ENCODE results near the gene PSMB7.

PSMB7 gene

GRCh38 chr9:124412228-124412575 lies 3.0 kb downstream of the PSMB7 start:
- no peak overlapping the region for H3K27ac ChIP-seq (ENCODE audit: low read depth, low read length)
- no peak overlapping the region for H3K4me3 ChIP-seq (ENCODE audit: low read depth in 1 of 2, low read length in 2 of 2)
- H3K9me3 ChIP-seq (ENCODE audit: control insufficient read depth in 1 of 2, low read length in 2 of 2) = no peaks in the 10 kb centered on the region
- H3K4me1 ChIP-seq (ENCODE audit: control insufficient read depth in 1 of 2, insufficient read depth in 2 of 2, low read length in 2 of 2) = peaks cover 8 to 11% of the 10 kb centered on the region in 2 donors
- no peaks in the 10 kb centered on the region for H3K27me3 ChIP-seq (ENCODE audit: control insufficient read depth in 1 of 2, insufficient read depth in 2 of 2, low read length in 2 of 2)
- peaks cover 27 to 45% of the 10 kb centered on the region in 2 donors for H3K36me3 ChIP-seq (ENCODE audit: control insufficient read depth in 1 of 2, insufficient read depth in 2 of 2, low read length in 2 of 2)
- no peak overlapping the region for H3K9ac ChIP-seq (ENCODE audit: low read depth in 1 of 2, low read length in 2 of 2)

GRCh38 chr9:124411514-124412227 lies 3.6 kb downstream of the PSMB7 start:
- Histone ChIP-seq H3K9me3 (ENCODE audit: control insufficient read depth in 1 of 2, low read length in 2 of 2) (no peaks in the 10 kb centered on the region), H3K27me3 (ENCODE audit: control insufficient read depth in 1 of 2, insufficient read depth in 2 of 2, low read length in 2 of 2) (no peaks in the 10 kb centered on the region), H3K9ac (ENCODE audit: low read depth in 1 of 2, low read length in 2 of 2) (no peak overlapping the region), H3K4me1 (ENCODE audit: control insufficient read depth in 1 of 2, insufficient read depth in 2 of 2, low read length in 2 of 2) (peaks cover 8 to 11% of the 10 kb centered on the region in 2 donors), H3K4me3 (ENCODE audit: low read depth in 1 of 2, low read length in 2 of 2) (no peak overlapping the region), H3K27ac (ENCODE audit: low read depth, low read length) (no peak overlapping the region), H3K36me3 (ENCODE audit: control insufficient read depth in 1 of 2, insufficient read depth in 2 of 2, low read length in 2 of 2) (peaks cover 30 to 50% of the 10 kb centered on the region in 2 donors)

- no peaks in the 10 kb centered on the region for H3K27me3 ChIP-seq (ENCODE audit: control insufficient read depth in 1 of 2, insufficient read depth in 2 of 2, low read length in 2 of 2)
- H3K27ac ChIP-seq (ENCODE audit: low read depth, low read length) = no peak overlapping the region
- no peak overlapping the region for H3K9ac ChIP-seq (ENCODE audit: low read depth in 1 of 2, low read length in 2 of 2)
- H3K4me1 ChIP-seq (ENCODE audit: control insufficient read depth in 1 of 2, insufficient read depth in 2 of 2, low read length in 2 of 2) = peaks cover 8 to 11% of the 10 kb centered on the region in 2 donors
- H3K4me3 ChIP-seq (ENCODE audit: low read depth in 1 of 2, low read length in 2 of 2) = no peak overlapping the region
- peaks cover 30 to 62% of the 10 kb centered on the region in 2 donors for H3K36me3 ChIP-seq (ENCODE audit: control insufficient read depth in 1 of 2, insufficient read depth in 2 of 2, low read length in 2 of 2)
- no peaks in the 10 kb centered on the region for H3K9me3 ChIP-seq (ENCODE audit: control insufficient read depth in 1 of 2, low read length in 2 of 2)
These were observed 4.8 kb downstream of the PSMB7 start for GRCh38 chr9:124410321-124410913.

GRCh38 chr9:124409410-124409809 lies 5.8 kb downstream of the PSMB7 start:
- H3K9ac ChIP-seq (ENCODE audit: low read depth in 1 of 2, low read length in 2 of 2) = no peak overlapping the region
- no peaks in the 10 kb centered on the region for H3K27me3 ChIP-seq (ENCODE audit: control insufficient read depth in 1 of 2, insufficient read depth in 2 of 2, low read length in 2 of 2)
- peaks cover 35 to 70% of the 10 kb centered on the region in 2 donors for H3K36me3 ChIP-seq (ENCODE audit: control insufficient read depth in 1 of 2, insufficient read depth in 2 of 2, low read length in 2 of 2)
- H3K27ac ChIP-seq (ENCODE audit: low read depth, low read length) = no peak overlapping the region
- no peaks in the 10 kb centered on the region for H3K9me3 ChIP-seq (ENCODE audit: control insufficient read depth in 1 of 2, low read length in 2 of 2)
- H3K4me1 ChIP-seq (ENCODE audit: control insufficient read depth in 1 of 2, insufficient read depth in 2 of 2, low read length in 2 of 2) = peaks cover 5 to 6% of the 10 kb centered on the region in 2 donors
- no peak overlapping the region for H3K4me3 ChIP-seq (ENCODE audit: low read depth in 1 of 2, low read length in 2 of 2)

- Histone ChIP-seq H3K36me3 (ENCODE audit: control insufficient read depth in 1 of 2, insufficient read depth in 2 of 2, low read length in 2 of 2) (peaks cover 28 to 84% of the 10 kb centered on the region in 2 donors), H3K9ac (ENCODE audit: low read depth in 1 of 2, low read length in 2 of 2) (no peak overlapping the region), H3K4me3 (ENCODE audit: low read depth in 1 of 2, low read length in 2 of 2) (no peak overlapping the region), H3K27me3 (ENCODE audit: control insufficient read depth in 1 of 2, insufficient read depth in 2 of 2, low read length in 2 of 2) (no peaks in the 10 kb centered on the region), H3K4me1 (ENCODE audit: control insufficient read depth in 1 of 2, insufficient read depth in 2 of 2, low read length in 2 of 2) (no peaks in the 10 kb centered on the region), H3K9me3 (ENCODE audit: control insufficient read depth in 1 of 2, low read length in 2 of 2) (no peaks in the 10 kb centered on the region), H3K27ac (ENCODE audit: low read depth, low read length) (no peak overlapping the region)
These were observed 12.0 kb downstream of the PSMB7 start for GRCh38 chr9:124403246-124403645.

- Histone ChIP-seq H3K9me3 (ENCODE audit: control insufficient read depth in 1 of 2, low read length in 2 of 2) (no peaks in the 10 kb centered on the region), H3K9ac (ENCODE audit: low read depth in 1 of 2, low read length in 2 of 2) (no peak overlapping the region), H3K36me3 (ENCODE audit: control insufficient read depth in 1 of 2, insufficient read depth in 2 of 2, low read length in 2 of 2) (peaks cover 17 to 75% of the 10 kb centered on the region in 2 donors), H3K27ac (ENCODE audit: low read depth, low read length) (no peak overlapping the region), H3K27me3 (ENCODE audit: control insufficient read depth in 1 of 2, insufficient read depth in 2 of 2, low read length in 2 of 2) (no peaks in the 10 kb centered on the region), H3K4me3 (ENCODE audit: low read depth in 1 of 2, low read length in 2 of 2) (no peak overlapping the region), H3K4me1 (ENCODE audit: control insufficient read depth in 1 of 2, insufficient read depth in 2 of 2, low read length in 2 of 2) (no peaks in the 10 kb centered on the region)
These were observed 15.0 kb downstream of the PSMB7 start for GRCh38 chr9:124399968-124400940.

- no peaks in the 10 kb centered on the region for H3K9me3 ChIP-seq (ENCODE audit: control insufficient read depth in 1 of 2, low read length in 2 of 2)
- H3K27me3 ChIP-seq (ENCODE audit: control insufficient read depth in 1 of 2, insufficient read depth in 2 of 2, low read length in 2 of 2) = no peaks in the 10 kb centered on the region
- peaks cover 14 to 68% of the 10 kb centered on the region in 2 donors for H3K36me3 ChIP-seq (ENCODE audit: control insufficient read depth in 1 of 2, insufficient read depth in 2 of 2, low read length in 2 of 2)
- no peak overlapping the region for H3K27ac ChIP-seq (ENCODE audit: low read depth, low read length)
- no peak overlapping the region for H3K4me3 ChIP-seq (ENCODE audit: low read depth in 1 of 2, low read length in 2 of 2)
- no peaks in the 10 kb centered on the region for H3K4me1 ChIP-seq (ENCODE audit: control insufficient read depth in 1 of 2, insufficient read depth in 2 of 2, low read length in 2 of 2)
- H3K9ac ChIP-seq (ENCODE audit: low read depth in 1 of 2, low read length in 2 of 2) = no peak overlapping the region
These were observed 15.8 kb downstream of the PSMB7 start for GRCh38 chr9:124399323-124399967.

GRCh38 chr9:124398191-124398935 lies 16.9 kb downstream of the PSMB7 start:
- Histone ChIP-seq H3K27me3 (ENCODE audit: control insufficient read depth in 1 of 2, insufficient read depth in 2 of 2, low read length in 2 of 2) (no peaks in the 10 kb centered on the region), H3K4me3 (ENCODE audit: low read depth in 1 of 2, low read length in 2 of 2) (no peak overlapping the region), H3K9me3 (ENCODE audit: control insufficient read depth in 1 of 2, low read length in 2 of 2) (no peaks in the 10 kb centered on the region), H3K9ac (ENCODE audit: low read depth in 1 of 2, low read length in 2 of 2) (no peak overlapping the region), H3K27ac (ENCODE audit: low read depth, low read length) (no peak overlapping the region), H3K4me1 (ENCODE audit: control insufficient read depth in 1 of 2, insufficient read depth in 2 of 2, low read length in 2 of 2) (no peaks in the 10 kb centered on the region), H3K36me3 (ENCODE audit: control insufficient read depth in 1 of 2, insufficient read depth in 2 of 2, low read length in 2 of 2) (peaks cover 9 to 62% of the 10 kb centered on the region in 2 donors)

- Histone ChIP-seq H3K9ac (ENCODE audit: low read depth in 1 of 2, low read length in 2 of 2) (no peak overlapping the region), H3K9me3 (ENCODE audit: control insufficient read depth in 1 of 2, low read length in 2 of 2) (no peaks in the 10 kb centered on the region), H3K4me3 (ENCODE audit: low read depth in 1 of 2, low read length in 2 of 2) (no peak overlapping the region), H3K36me3 (ENCODE audit: control insufficient read depth in 1 of 2, insufficient read depth in 2 of 2, low read length in 2 of 2) (peaks cover 4 to 38% of the 10 kb centered on the region in 2 donors), H3K4me1 (ENCODE audit: control insufficient read depth in 1 of 2, insufficient read depth in 2 of 2, low read length in 2 of 2) (peaks cover 6 to 10% of the 10 kb centered on the region in 2 donors), H3K27ac (ENCODE audit: low read depth, low read length) (no peak overlapping the region), H3K27me3 (ENCODE audit: control insufficient read depth in 1 of 2, insufficient read depth in 2 of 2, low read length in 2 of 2) (no peaks in the 10 kb centered on the region)
These were observed 19.4 kb downstream of the PSMB7 start for GRCh38 chr9:124395826-124396225.

All from duodenal mucosa (tissue), 2 donors.